CD4-positive, alpha-beta T cell treated with Interleukin-4 for 4 hours (primary cell): Measurements from ENCODE around the gene ADORA2B.
"Not testable (repeated sequence)": the region's sequence is repeated elsewhere in the genome, so short reads cannot be mapped to it uniquely, and the experiment has no call there.

Source experiments
- DNase-seq: peaks from one replicate; pipeline ENCODE4 v3.0.0-alpha.2; 2020

The ADORA2B gene

GRCh38 chr17:15957206-15957605 lies 12.3 kb downstream of the ADORA2B start:
- DNase-seq = no peak

- DNase-seq = no peak
Measured at GRCh38 chr17:15957608-15958307, 12.8 kb downstream of the ADORA2B start.

DNA sequence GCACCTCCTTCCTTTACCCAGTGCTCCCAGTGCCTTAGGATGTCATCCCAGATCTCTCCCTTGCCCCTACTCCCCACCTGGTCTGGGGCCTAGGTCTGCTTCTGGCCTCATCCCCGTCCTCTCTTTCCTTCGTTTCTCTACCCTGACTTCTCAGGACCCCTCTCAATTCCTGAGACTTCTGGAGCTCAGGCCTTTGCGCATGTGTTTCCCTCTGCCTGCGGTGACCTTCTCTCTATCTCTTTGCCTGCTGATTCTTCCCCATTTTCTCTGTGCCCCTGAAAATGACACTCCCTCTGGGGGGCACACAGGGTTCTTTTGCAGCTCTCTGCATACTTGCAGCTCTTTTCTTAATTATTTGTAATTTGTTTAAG lies 13.5 kb downstream of the ADORA2B start:
- DNase-seq = no peak

DNA sequence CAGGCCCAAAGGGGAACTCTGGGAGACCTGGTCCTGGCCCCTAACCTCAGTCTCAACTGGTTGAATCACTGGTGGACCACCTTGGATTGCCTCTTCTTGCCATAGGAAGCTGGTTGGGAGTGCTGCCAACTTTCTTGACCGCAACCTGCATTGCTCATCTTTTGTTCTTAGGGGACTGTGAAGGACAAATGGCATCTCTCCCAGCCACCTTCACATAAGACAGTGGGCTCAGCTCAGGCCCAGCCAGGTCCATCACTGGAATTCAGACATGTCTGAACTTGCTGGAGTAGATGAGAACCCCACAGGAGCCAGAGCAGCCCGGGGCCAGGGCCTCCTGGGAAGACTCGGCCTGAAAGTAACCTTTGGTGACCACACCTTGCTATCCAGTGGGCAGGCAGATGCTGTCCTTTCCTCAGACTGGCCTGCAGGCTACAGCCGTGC lies 18.8 kb downstream of the ADORA2B start:
- DNase-seq = no peak

GRCh38 chr17:15965528-15965927 lies 20.6 kb downstream of the ADORA2B start:
- DNase-seq = no peak

DNA sequence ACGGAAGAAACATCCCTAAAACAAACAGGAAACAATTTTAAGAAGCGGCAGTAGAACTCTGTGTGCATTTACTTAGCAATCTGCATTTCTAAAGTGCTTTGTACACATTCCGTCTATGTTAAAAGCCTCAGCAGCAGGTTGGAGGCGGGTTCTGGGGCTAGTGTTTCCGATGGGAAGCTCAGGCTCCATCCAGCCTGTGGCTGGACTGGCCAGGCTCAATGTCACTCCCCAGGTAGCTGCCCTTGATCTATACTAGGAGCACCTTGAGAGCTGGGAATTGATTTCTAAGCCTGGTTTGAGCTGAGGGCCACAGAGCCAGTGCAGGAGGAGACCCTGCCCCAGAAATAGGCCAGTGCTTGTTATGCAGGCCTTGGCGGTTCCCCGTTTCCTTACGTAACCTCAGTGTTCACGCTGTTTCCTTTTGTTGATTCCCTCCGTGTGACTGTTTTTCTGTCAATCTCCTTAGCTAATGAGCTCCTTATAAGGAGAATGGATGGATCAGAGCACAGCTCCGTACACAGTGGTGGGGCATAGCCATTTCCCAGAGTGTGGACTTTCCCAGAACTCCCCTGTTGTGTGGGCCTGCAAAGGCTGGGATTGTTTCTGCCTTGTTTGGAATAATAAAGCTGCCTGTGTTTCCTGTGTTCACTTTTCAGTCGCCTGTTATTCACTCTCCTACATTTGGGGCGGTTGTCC lies 21.4 kb downstream of the ADORA2B start:
- DNase-seq = no peak

- no peak for DNase-seq
Measured at GRCh38 chr17:15966879-15967248, 21.9 kb downstream of the ADORA2B start.

DNA sequence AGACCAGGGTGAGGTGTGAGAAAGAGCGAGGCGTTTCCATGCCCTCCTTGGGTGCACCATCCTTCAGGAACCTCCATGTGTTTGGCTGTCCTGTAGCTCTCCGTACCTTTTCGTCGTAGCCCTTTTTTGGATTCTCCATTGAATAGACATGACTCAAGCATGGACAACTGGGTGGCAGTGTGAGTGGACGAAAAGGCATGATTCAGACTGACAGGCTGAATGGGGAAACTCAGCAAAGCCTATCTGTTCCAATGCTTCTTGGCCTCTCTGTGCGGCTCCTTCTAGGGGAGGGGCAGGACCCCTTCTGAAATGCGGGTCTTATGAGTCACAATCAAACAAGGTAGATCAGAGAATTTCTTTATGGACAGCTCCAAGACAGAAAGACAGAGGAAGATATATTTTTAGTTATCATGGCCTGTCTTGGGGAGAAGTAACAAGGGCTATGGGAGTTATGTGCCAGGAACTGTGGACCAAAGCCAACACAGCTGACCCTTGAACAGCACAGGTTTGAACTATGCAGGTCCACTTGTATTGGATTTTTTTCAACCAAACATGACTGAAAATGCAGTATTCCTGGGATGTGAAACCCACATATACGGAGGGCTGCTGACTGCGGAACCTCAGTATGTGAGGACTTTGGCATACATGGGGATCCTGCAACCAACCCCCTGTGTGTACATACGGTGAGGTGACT lies 22.9 kb downstream of the ADORA2B start:
- DNase-seq = no peak

- DNase-seq = no peak
Measured at GRCh38 chr17:15969463-15969862, 24.5 kb downstream of the ADORA2B start.

DNA sequence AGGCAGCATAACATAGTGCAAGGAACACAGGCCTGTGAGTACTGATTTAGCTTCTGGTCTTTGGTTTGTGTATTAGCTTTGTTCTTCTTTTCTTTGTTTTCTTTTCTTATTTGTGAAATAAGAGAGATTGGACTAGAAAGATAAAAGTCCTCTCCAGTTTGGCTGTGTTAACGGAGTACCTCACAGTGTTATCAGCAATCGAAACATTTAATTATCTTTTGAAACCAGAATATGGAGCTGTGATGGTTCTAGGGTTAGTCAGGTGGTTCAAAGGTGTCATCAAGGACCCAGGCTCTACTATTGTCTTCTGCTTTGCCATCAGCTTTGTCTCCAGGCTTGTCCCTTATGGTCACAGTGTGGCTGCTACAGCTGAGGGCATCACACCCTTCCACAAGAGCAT lies 25.6 kb downstream of the ADORA2B start:
- DNase-seq = no peak

DNA sequence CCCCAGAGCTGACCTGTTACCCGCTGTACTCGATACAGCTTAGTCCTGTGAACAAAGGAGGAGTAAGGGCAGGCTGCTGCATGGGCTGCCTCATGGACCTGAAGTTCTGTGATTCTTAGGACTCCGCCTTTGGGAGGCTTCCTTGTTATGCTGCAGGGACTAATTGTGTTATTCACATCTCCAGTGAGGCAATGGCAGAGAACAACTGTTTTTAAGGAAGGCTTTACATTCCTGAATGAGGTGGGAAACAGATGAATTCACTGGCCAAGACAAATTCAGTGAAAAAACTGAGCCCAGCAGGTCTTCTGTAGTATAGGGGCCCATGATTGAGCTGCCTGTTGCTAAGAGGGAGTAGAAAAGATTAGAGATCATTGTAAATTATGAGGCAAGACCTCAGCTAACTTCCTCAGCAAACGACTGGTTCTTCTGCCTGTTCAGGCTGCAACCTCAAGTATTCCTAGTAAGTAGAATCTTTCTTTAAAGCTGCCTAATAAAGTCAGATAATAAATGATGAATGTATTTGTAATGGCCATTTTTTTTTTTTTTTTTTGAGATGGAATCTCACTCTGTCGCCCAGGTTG lies 26.3 kb downstream of the ADORA2B start:
- no peak for DNase-seq

GRCh38 chr17:15971882-15972281 lies 27.0 kb downstream of the ADORA2B start:
- DNase-seq = no peak

DNA sequence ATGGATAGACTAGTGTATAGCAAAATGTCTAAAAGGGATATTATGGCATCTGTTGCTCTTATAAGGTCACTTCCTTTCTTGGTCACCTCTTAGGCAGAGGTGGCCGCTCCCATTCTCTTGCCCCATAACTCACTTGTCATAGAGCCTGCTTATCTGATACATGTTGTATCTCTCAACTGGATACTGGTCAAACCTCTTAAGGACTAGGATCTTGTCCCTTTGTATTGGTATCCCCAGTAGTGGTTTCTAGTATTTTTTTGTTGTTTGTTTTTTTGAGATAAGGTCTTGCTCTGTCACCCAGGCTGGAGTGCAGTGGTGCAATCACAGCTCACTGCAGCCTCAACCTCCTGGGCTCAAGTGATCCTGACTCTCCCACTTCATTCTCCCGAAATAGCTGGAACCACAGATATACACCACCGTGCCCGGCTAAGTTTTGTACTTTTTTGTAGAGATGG lies 27.6 kb downstream of the ADORA2B start:
- no peak for DNase-seq

DNA sequence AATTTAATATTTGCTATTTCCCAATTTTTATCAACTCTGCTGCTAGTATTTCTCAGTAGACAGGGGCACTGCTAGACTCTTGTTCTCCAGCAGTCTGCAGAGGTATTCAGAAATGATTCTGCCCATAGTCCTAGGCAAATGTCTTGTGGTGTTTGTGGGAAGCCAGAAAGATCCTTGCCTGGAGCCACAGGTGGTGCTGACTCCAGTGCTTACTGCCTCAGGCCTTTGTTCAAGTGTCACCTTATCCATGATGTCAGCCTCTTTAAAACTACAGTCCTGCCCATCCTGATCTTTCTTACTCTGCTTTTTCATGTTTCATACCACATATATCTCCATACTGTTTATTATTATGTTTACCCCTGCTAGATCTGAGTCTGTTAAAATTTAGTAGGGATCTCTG lies 28.1 kb downstream of the ADORA2B start:
- no peak for DNase-seq

- DNase-seq = no peak
Measured at GRCh38 chr17:15973834-15974233, 28.9 kb downstream of the ADORA2B start.

DNA sequence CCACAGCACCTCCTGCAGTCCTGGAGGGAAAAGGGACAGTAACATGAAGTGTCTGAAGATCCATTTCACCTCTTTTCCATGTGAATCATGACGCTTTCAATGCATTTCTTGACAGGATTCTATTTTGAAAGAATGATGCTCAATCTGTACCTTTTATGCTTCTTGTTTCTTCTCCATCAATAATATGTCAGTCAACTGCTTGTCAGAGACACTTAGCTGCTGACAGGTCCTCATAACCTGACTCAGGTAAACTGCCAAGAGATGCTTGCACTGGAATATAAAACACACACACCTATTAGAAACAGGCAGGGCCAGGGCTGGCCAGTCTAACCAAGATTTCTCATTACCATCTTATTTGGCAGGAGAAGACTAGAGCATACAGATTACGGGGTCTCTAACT lies 33.0 kb downstream of the ADORA2B start:
- no peak for DNase-seq

GRCh38 chr17:15978606-15979005 lies 33.7 kb downstream of the ADORA2B start:
- no peak for DNase-seq

GRCh38 chr17:15979013-15979412 lies 34.1 kb downstream of the ADORA2B start:
- DNase-seq = not testable (repeated sequence)

GRCh38 chr17:15981208-15981607 lies 36.3 kb downstream of the ADORA2B start:
- no peak for DNase-seq

- no peak for DNase-seq
Measured at GRCh38 chr17:15981646-15982580, 37.0 kb downstream of the ADORA2B start.

- DNase-seq = no peak
Measured at GRCh38 chr17:15996322-15996721, 51.4 kb downstream of the ADORA2B start.

DNA sequence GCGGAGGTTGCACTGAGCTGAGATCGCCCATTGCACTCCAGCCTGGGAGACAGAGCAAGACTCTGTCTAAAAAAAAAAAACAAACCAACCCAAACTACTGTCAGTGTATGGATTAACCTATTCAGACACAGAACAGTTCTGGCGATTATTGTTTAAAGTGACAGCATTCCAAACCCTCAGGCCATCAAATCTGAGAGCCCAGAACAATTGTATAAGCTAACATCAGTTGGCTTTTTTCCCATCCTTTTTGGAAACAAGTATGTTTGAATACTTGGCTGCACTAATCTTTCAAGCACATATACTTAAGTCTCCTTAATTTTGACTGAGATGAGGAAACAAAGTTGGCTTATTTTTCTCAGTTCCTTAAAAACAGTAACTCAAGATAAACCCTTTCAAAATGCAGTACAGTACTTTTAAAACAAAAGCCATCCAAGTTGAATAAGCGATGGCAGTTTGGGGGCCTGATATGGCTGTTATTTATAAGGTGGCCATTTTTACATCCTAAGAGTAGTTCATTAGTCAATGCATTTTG lies 53.2 kb downstream of the ADORA2B start:
- DNase-seq = no peak
